ENCODE data around the gene PPFIA2. TPM values are rescaled to one million over a fixed set of nuclear protein-coding genes. Genes with fewer than 3 reads are reported as not detected.

PPFIA2 gene
- total RNA-seq, 1 donor from 2014 or later = 0.40 TPM

GRCh38 chr12:81450920-81451739 lies 308.0 kb downstream of the PPFIA2 start:
- peak; percentile 2 for DNase-seq (ENCODE audit: low read depth, low spot score)

- no peak for DNase-seq (ENCODE audit: low read depth, low spot score)
These were observed 317.5 kb downstream of the PPFIA2 start for GRCh38 chr12:81441629-81442028.

- DNase-seq (ENCODE audit: low read depth, low spot score) = no peak
These were observed 319.1 kb downstream of the PPFIA2 start for GRCh38 chr12:81440001-81440400.

- no peak for DNase-seq (ENCODE audit: low read depth, low spot score)
These were observed 319.8 kb downstream of the PPFIA2 start for GRCh38 chr12:81439344-81439743.

GRCh38 chr12:81417056-81417455 lies 342.1 kb downstream of the PPFIA2 start:
- no peak for DNase-seq (ENCODE audit: low read depth, low spot score)

- no peak for DNase-seq (ENCODE audit: low read depth, low spot score)
These were observed 342.6 kb downstream of the PPFIA2 start for GRCh38 chr12:81416571-81416970.

GRCh38 chr12:81414441-81414840 lies 344.7 kb downstream of the PPFIA2 start:
- no peak for DNase-seq (ENCODE audit: low read depth, low spot score)

- DNase-seq (ENCODE audit: low read depth, low spot score) = no peak
These were observed 346.2 kb downstream of the PPFIA2 start for GRCh38 chr12:81412940-81413339.

- no peak for DNase-seq (ENCODE audit: low read depth, low spot score)
These were observed 355.8 kb downstream of the PPFIA2 start for GRCh38 chr12:81403348-81403747.

GRCh38 chr12:81401241-81401640 lies 357.9 kb downstream of the PPFIA2 start:
- no peak for DNase-seq (ENCODE audit: low read depth, low spot score)

GRCh38 chr12:81400024-81400423 lies 359.1 kb downstream of the PPFIA2 start:
- DNase-seq (ENCODE audit: low read depth, low spot score) = no peak

GRCh38 chr12:81395431-81395830 lies 363.7 kb downstream of the PPFIA2 start:
- DNase-seq (ENCODE audit: low read depth, low spot score) = no peak

GRCh38 chr12:81389550-81390099 lies 369.5 kb downstream of the PPFIA2 start:
- no peak for DNase-seq (ENCODE audit: low read depth, low spot score)

- no peak for DNase-seq (ENCODE audit: low read depth, low spot score)
These were observed 373.0 kb downstream of the PPFIA2 start for GRCh38 chr12:81386101-81386500.

GRCh38 chr12:81381951-81382350 lies 377.2 kb downstream of the PPFIA2 start:
- DNase-seq (ENCODE audit: low read depth, low spot score) = no peak

- DNase-seq (ENCODE audit: low read depth, low spot score) = no peak
These were observed 380.4 kb downstream of the PPFIA2 start for GRCh38 chr12:81378601-81379285.

GRCh38 chr12:81377771-81378170 lies 381.4 kb downstream of the PPFIA2 start:
- no peak for DNase-seq (ENCODE audit: low read depth, low spot score)

- DNase-seq (ENCODE audit: low read depth, low spot score) = no peak
These were observed 383.2 kb downstream of the PPFIA2 start for GRCh38 chr12:81375969-81376368.

GRCh38 chr12:81370456-81370855 lies 388.7 kb downstream of the PPFIA2 start:
- DNase-seq (ENCODE audit: low read depth, low spot score) = no peak

GRCh38 chr12:81369175-81369574 lies 390.0 kb downstream of the PPFIA2 start:
- DNase-seq (ENCODE audit: low read depth, low spot score) = no peak

- no peak for DNase-seq (ENCODE audit: low read depth, low spot score)
These were observed 393.9 kb downstream of the PPFIA2 start for GRCh38 chr12:81365284-81365683.

GRCh38 chr12:81360916-81361315 lies 398.2 kb downstream of the PPFIA2 start:
- DNase-seq (ENCODE audit: low read depth, low spot score) = no peak

- no peak for DNase-seq (ENCODE audit: low read depth, low spot score)
These were observed 399.4 kb downstream of the PPFIA2 start for GRCh38 chr12:81359736-81360135.

Measured in pulmonary artery endothelial cell (primary cell).